Hepatocyte (in vitro differentiated cells): ENCODE results near the gene SMIM20.

ENCODE experiments used
- EZH2 ChIP-seq: fragments of 200-600 bp; sonication (generic); IDR thresholded peaks from 2 replicates; pipeline ENCODE4 v1.6.1; 2016; ENCODE audit warnings: antibody characterized with exemption, mild to moderate bottlenecking, borderline replicate concordance
- EZH2phosphoT487 ChIP-seq: fragments of 200-600 bp; sonication (generic); IDR thresholded peaks from one replicate; pipeline ENCODE4 v1.6.1; 2018; ENCODE audit warnings: antibody characterized with exemption, mild to moderate bottlenecking, low read depth, moderate library complexity; ENCODE audit not compliant: unreplicated experiment, severe bottlenecking
- TF ChIP-seq, protein P1 (sequence below): fragments of 200-600 bp; sonication (generic); IDR thresholded peaks from 2 replicates; pipeline ENCODE4 v1.5.1; 2016; ENCODE audit warnings: antibody characterized with exemption, mild to moderate bottlenecking; ENCODE audit not compliant: poor library complexity

GRCh38 chr4:25896776-25897539 lies 17.1 kb upstream of the SMIM20 start:
- TF ChIP-seq, protein P1, sequence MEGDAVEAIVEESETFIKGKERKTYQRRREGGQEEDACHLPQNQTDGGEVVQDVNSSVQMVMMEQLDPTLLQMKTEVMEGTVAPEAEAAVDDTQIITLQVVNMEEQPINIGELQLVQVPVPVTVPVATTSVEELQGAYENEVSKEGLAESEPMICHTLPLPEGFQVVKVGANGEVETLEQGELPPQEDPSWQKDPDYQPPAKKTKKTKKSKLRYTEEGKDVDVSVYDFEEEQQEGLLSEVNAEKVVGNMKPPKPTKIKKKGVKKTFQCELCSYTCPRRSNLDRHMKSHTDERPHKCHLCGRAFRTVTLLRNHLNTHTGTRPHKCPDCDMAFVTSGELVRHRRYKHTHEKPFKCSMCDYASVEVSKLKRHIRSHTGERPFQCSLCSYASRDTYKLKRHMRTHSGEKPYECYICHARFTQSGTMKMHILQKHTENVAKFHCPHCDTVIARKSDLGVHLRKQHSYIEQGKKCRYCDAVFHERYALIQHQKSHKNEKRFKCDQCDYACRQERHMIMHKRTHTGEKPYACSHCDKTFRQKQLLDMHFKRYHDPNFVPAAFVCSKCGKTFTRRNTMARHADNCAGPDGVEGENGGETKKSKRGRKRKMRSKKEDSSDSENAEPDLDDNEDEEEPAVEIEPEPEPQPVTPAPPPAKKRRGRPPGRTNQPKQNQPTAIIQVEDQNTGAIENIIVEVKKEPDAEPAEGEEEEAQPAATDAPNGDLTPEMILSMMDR = no peak
- no peak for TF ChIP-seq EZH2phosphoT487
- TF ChIP-seq EZH2 = no peak
